Fibroblast of lung (primary cell): ENCODE data around the gene CACNA1S. TPM values are rescaled to one million over a fixed set of nuclear protein-coding genes. Genes with fewer than 3 reads are reported as not detected.

Experiments
- DNase-seq, 2 donors: peaks; one replicate each; pipeline versions ENCODE4 v3.0.0 to v3.0.0-alpha.2; 2010; ENCODE audit warnings: low read depth in 2 of 2
- H2AFZ ChIP-seq: 2 replicates; pipeline ENCODE4 v1.5.1; 2012; ENCODE audit warnings: low read length, control low read depth, inconsistent platforms
- H3K27ac ChIP-seq: 2 replicates; pipeline ENCODE4 v1.5.1; 2011; ENCODE audit warnings: low read length, control low read depth; ENCODE audit not compliant: insufficient read depth
- H3K27me3 ChIP-seq: 2 replicates; pipeline ENCODE4 v1.5.1; 2011; ENCODE audit warnings: mild to moderate bottlenecking, low read length; ENCODE audit not compliant: control insufficient read depth, insufficient read depth
- H3K36me3 ChIP-seq: 2 replicates; pipeline ENCODE4 v1.5.1; 2011; ENCODE audit warnings: low read length; ENCODE audit not compliant: control insufficient read depth, insufficient read depth
- H3K4me1 ChIP-seq: 2 replicates; pipeline ENCODE4 v1.5.1; 2011; ENCODE audit warnings: low read length; ENCODE audit not compliant: control insufficient read depth, insufficient read depth; ENCODE audit errors: extremely low read depth
- H3K4me2 ChIP-seq: 2 replicates; pipeline ENCODE4 v1.5.1; 2011; ENCODE audit warnings: low read length, control low read depth; ENCODE audit not compliant: insufficient read depth; ENCODE audit errors: extremely low read depth
- H3K4me3 ChIP-seq, 4 experiments: fragments of 200-600 bp in 1 of 4; sonication (generic) in 1 of 4; replicated peaks in 1 of 4; 2 replicates each; pipeline ENCODE4 v1.5.1; 2011 to 2016; ENCODE audit warnings: low read length in 4 of 4, low read depth in 3 of 4, mild to moderate bottlenecking in 3 of 4, control low read depth in 2 of 4, inconsistent platforms in 1 of 4, mixed read lengths in 1 of 4; ENCODE audit not compliant: insufficient read depth in 1 of 4; ENCODE audit errors: control extremely low read depth in 1 of 4
- H3K79me2 ChIP-seq: 2 replicates; pipeline ENCODE4 v1.5.1; 2012; ENCODE audit warnings: mild to moderate bottlenecking, low read length, inconsistent platforms; ENCODE audit not compliant: control insufficient read depth, insufficient read depth
- H3K9ac ChIP-seq: 2 replicates; pipeline ENCODE4 v1.5.1; 2011; ENCODE audit warnings: mild to moderate bottlenecking, low read length, control low read depth; ENCODE audit not compliant: insufficient read depth
- H3K9me3 ChIP-seq: 2 replicates; pipeline ENCODE4 v1.5.1; 2012; ENCODE audit warnings: low read depth, low read length; ENCODE audit not compliant: control insufficient read depth, insufficient read depth
- H4K20me1 ChIP-seq: 2 replicates; pipeline ENCODE4 v1.5.1; 2011; ENCODE audit warnings: low read length; ENCODE audit not compliant: control insufficient read depth, insufficient read depth; ENCODE audit errors: extremely low read depth
- EZH2 ChIP-seq: IDR thresholded peaks from 2 replicates; pipeline ENCODE4 v1.5.1; 2012; ENCODE audit warnings: low read length, control low read depth, mild to moderate bottlenecking; ENCODE audit errors: missing control alignments
- polyA plus RNA-seq, 2 donors: library from polyadenylated mRNA; depleted of rRNA in 1 of 2; stranded (reverse) in 1 of 2; unstranded in 1 of 2; fragments of >200 nt; gene quantifications; 2 replicates each; pipeline ENCODE4 v1.2.1, GENCODE V29; 2011 to 2012; ENCODE audit warnings: missing spikeins in 1 of 2
- total RNA-seq: library from RNA; depleted of rRNA; stranded (reverse); fragments of >200 nt; gene quantifications from 2 replicates; pipeline ENCODE4 v1.2.1, GENCODE V29; 2014
- TF ChIP-seq, protein P1 (sequence below), 2 donors: IDR thresholded peaks in 1 of 2; conservative IDR thresholded peaks in 1 of 2; 1 replicate in 1 of 2; 2 replicates in 1 of 2; pipeline ENCODE4 v1.5.1; 2011 to 2012; ENCODE audit warnings: low read length in 2 of 2, control low read depth in 1 of 2, inconsistent platforms in 1 of 2, low read depth in 1 of 2, mild to moderate bottlenecking in 1 of 2

The CACNA1S gene
- total and polyA plus RNA-seq, 2 donors (not counting 1 experiment from before 2014, with no cell fraction given), result not detected

DNA sequence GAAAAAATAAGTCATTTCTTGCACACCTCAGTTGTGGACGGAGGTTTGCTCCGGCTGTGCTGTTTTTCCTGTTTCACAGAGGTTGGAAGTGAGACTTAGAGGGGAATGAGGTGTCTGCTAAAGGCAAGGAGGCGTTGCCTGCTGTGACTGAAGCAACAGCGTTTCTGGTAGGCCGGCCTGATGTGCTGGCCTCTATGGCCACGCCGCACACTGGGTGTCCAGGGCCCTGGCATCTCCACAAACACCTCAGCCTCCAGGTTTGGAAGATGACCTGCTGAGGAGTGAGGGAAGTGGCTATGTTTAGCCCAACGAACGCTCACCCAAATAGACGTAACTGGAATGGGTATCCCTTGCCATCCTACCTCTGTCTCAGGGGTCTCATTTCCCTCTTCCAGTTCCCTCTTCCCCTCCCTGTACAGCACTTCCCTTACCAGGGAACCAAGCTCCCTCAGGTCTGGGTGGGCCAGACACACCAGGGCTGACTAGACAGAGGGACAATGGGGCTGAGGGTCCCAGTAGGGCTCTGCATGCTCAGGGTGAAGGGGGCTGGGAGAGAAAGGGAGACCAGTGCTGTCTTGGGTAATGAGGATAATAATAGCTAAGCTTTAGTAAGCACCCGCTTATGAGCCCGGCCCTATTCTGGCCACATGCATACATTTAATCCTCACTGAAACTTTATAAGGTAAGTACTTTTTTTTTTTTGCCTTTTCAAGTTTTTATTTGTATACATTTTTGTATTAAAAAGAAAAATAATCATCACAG, 11.9 kb downstream of the CACNA1S start:
- Histone ChIP-seq H3K9me3 (no peaks in the 10 kb centered on the region), H3K4me1 (no peaks in the 10 kb centered on the region), H3K4me3 (no peak overlapping the region), H3K9ac (no peak overlapping the region), H3K27ac (no peak overlapping the region), H3K27me3 (peaks cover 26% of the 10 kb centered on the region), H2AFZ (no peak overlapping the region), H3K4me2 (no peak overlapping the region), H3K79me2 (no peaks in the 10 kb centered on the region), H3K36me3 (no peaks in the 10 kb centered on the region), H4K20me1 (no peaks in the 10 kb centered on the region)
- no peak for TF ChIP-seq EZH2
- TF ChIP-seq, protein P1, sequence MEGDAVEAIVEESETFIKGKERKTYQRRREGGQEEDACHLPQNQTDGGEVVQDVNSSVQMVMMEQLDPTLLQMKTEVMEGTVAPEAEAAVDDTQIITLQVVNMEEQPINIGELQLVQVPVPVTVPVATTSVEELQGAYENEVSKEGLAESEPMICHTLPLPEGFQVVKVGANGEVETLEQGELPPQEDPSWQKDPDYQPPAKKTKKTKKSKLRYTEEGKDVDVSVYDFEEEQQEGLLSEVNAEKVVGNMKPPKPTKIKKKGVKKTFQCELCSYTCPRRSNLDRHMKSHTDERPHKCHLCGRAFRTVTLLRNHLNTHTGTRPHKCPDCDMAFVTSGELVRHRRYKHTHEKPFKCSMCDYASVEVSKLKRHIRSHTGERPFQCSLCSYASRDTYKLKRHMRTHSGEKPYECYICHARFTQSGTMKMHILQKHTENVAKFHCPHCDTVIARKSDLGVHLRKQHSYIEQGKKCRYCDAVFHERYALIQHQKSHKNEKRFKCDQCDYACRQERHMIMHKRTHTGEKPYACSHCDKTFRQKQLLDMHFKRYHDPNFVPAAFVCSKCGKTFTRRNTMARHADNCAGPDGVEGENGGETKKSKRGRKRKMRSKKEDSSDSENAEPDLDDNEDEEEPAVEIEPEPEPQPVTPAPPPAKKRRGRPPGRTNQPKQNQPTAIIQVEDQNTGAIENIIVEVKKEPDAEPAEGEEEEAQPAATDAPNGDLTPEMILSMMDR (conservative IDR thresholded peaks at IDR 0.05 in 1 of 2, IDR thresholded peaks at IDR 0.05 in 1 of 2; ENCODE audit: low read depth in 1 of 2, low read length in 2 of 2), result no peak
- DNase-seq, result no peak

DNA sequence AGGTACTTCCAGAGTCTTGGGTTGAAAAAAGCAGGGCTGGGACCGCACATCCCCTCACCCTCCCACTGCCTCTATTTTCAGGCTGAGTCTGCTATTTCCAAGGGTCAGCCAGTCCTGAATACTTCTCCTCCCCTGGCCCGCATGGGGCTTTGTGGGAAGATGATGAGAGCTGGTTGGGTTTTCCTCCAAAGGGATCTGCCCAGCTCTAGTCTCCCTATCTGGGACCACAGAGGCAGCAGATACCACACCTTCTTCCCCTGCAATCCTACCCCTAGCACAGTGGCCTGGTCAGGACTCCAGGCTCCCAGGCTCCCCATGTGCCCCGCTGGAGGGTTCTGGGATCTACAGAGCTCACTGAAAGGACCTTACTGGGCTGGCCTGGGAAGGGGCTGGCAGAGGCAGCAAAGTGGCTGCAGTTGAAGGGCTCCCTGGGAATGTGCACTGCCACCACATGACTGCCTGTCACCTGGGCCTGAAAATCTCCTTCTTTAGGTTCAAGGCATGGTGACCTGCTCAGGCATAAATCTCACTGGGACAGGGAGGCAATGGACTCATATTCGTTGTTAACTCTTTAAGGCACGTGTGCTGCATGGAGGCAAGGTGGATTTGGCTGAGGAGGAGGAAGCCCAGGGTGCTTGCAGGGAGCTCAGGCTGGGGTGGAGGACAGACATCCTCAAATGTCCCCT, 13.1 kb downstream of the CACNA1S start:
- TF ChIP-seq, protein P1 (conservative IDR thresholded peaks at IDR 0.05 in 1 of 2, IDR thresholded peaks at IDR 0.05 in 1 of 2; ENCODE audit: low read depth in 1 of 2, low read length in 2 of 2), result no peak
- TF ChIP-seq EZH2, result no peak
- Histone ChIP-seq H3K27me3 (peaks cover 21% of the 10 kb centered on the region), H3K9ac (no peak overlapping the region)

DNA sequence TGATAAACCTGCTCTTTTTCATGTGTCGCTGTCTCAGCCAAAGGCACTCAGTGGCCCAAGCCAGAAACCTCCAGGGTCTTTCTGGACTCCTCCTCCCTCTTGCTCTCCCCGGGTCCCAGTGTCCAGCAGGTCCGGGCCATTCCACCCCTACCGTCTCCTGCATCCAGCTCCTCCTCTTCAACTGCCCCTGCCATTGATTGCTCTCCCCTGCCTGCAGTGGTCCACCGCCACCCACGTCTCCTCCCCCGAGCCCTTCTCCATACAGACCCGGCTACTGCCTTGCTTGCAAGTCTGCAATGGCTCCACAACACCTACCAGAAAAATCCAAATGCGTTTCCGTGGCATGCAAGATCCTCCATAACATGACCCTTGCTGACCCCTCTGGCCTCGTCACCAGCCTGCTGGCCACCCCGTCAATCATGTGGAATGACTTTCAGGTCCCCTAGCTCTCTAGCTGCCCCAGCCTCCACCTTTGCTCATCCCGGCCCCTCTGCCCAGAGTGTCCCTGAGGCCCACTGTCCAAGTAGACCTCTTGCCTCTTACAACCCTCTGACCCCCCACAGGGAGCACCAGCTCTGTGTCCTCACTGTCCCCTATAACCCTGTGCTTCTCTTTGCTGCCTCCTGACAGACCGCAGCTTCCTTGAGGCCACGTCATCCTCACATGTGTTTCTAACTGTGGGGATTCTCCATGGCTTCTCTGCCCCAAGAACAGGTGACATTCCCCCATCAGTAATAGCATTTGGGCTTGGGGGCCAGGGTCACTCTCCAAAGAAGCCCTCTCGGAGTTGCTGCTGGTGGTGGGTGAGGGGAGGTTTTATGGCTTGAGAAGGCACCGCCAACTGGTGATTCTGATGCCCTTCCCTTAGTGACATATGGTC, 15.0 kb downstream of the CACNA1S start:
- no peaks in the 10 kb centered on the region for H3K36me3 ChIP-seq
- DNase-seq, result no peak
- peaks cover 34% of the 10 kb centered on the region for H3K27me3 ChIP-seq
- H3K4me1 ChIP-seq, result no peaks in the 10 kb centered on the region
- no peaks in the 10 kb centered on the region for H3K79me2 ChIP-seq
- no peak overlapping the region for H3K27ac ChIP-seq
- H4K20me1 ChIP-seq, result no peaks in the 10 kb centered on the region
- H3K4me3 ChIP-seq, result no peak overlapping the region
- no peak overlapping the region for H2AFZ ChIP-seq
- no peak overlapping the region for H3K9ac ChIP-seq
- H3K4me2 ChIP-seq, result no peak overlapping the region
- no peak for TF ChIP-seq EZH2
- TF ChIP-seq, protein P1 (conservative IDR thresholded peaks at IDR 0.05 in 1 of 2, IDR thresholded peaks at IDR 0.05 in 1 of 2; ENCODE audit: low read depth in 1 of 2, low read length in 2 of 2), result no peak
- no peaks in the 10 kb centered on the region for H3K9me3 ChIP-seq

More for the DNA sequence above, 13.1 kb downstream of the CACNA1S start:
- no peak overlapping the region for H3K27ac ChIP-seq
- no peak overlapping the region for H3K4me2 ChIP-seq
- H3K4me3 ChIP-seq, result no peak overlapping the region
- no peaks in the 10 kb centered on the region for H3K4me1 ChIP-seq
- no peaks in the 10 kb centered on the region for H3K9me3 ChIP-seq
- H3K36me3 ChIP-seq, result no peaks in the 10 kb centered on the region
- DNase-seq, result no peak
- H2AFZ ChIP-seq, result no peak overlapping the region
- H4K20me1 ChIP-seq, result no peaks in the 10 kb centered on the region
- no peaks in the 10 kb centered on the region for H3K79me2 ChIP-seq
